Breast epithelium (tissue), 3 donors: ENCODE data around the gene GALNT16.
A peak's percentile ranks its signal among the peaks of the same experiment; 100 is the strongest.

ENCODE experiments used
- CTCF ChIP-seq, 3 donors: fragments of 450-650 bp; IDR thresholded peaks; one replicate each; pipeline ENCODE4 v1.5.1; 2016 to 2017; ENCODE audit warnings: antibody characterized with exemption in 3 of 3, mild to moderate bottlenecking in 3 of 3, moderate library complexity in 3 of 3
- POLR2A ChIP-seq: fragments of 450-650 bp; IDR thresholded peaks from one replicate; pipeline ENCODE4 v1.6.1; 2016; ENCODE audit warnings: antibody characterized with exemption, mild to moderate bottlenecking, moderate library complexity
- POLR2AphosphoS5 ChIP-seq, 3 donors: sonication (generic); formaldehyde crosslinking; IDR thresholded peaks; one replicate each; pipeline ENCODE4 v1.6.1; 2017; ENCODE audit warnings: antibody characterized with exemption in 3 of 3

GRCh38 chr14:69357544-69358200, 97.7 kb downstream of the GALNT16 start:
- TF ChIP-seq CTCF (IDR thresholded peaks at IDR 0.05) (no peak), POLR2A (no peak), POLR2AphosphoS5 (IDR thresholded peaks at IDR 0.05) (peak in 1 of 3 donors; percentile 15)
